ENCODE measurements around the gene MXD4.

GRCh38 chr4:2263926-2264321 lies 2.0 kb upstream of the MXD4 start:
- TF ChIP-seq CTCF (IDR thresholded peaks at IDR 0.05) = no peak
- no peak for TF ChIP-seq POLR2A (IDR thresholded peaks at IDR 0.05)
